K562 (cell line): ENCODE data around the gene PARD3. TPM values are rescaled to one million over a fixed set of nuclear protein-coding genes. Genes with fewer than 3 reads are reported as not detected.

Experiments
- ATAC-seq: fragments of 200-7000 bp; cut with Tn5 transposase; 3 replicates; pipeline ENCODE4 v1.9.1; 2020; ENCODE audit warnings: moderate library complexity
- BruUV-seq: library from RNA; stranded (reverse); fragments of 400-500 nt; replicated peaks from 2 replicates; lab custom pipeline; 2021; lab: Mats Ljungman, UMichigan
- CTCF ChIA-PET: fragments of 300-600 bp; formaldehyde crosslinking; extraction: SDS; loops from one replicate; lab custom pipeline; 2021; ENCODE audit warnings: low intra/inter-chr PET ratio; lab: Yijun Ruan, JAX
- POLR2A ChIA-PET: fragments of 300-600, 350-650 bp; sonication (Branson Sonifier 250); formaldehyde crosslinking; extraction: SDS; loops from one replicate; lab custom pipeline; 2021; ENCODE audit warnings: antibody characterized with exemption, inconsistent platforms; lab: Yijun Ruan, JAX
- DNase-seq, 4 experiments: peaks; one replicate each; pipeline versions ENCODE4 v3.0.0 to v3.0.0-alpha.2; 2011 to 2018; ENCODE audit warnings: low spot score in 3 of 4, mixed read lengths in 3 of 4; ENCODE audit errors: extremely low read depth in 1 of 4
- FAIRE-seq: peaks from 2 replicates; lab custom pipeline; 2011; peaks lifted over from hg19 to GRCh38; lab: Jason Lieb, UNC
- H2AFZ ChIP-seq: 2 replicates; pipeline ENCODE4 v1.6.0; 2011; ENCODE audit warnings: low read depth, low read length, control low read depth, inconsistent platforms
- H3K27ac ChIP-seq: fragments of 200-600 bp; 3 replicates; pipeline ENCODE4 v1.8.0; 2011; ENCODE audit warnings: low read depth, mild to moderate bottlenecking, control low read depth, inconsistent platforms, low read length, moderate library complexity, mixed read lengths; ENCODE audit errors: extremely low read depth
- H3K27me3 ChIP-seq, 2 experiments: fragments of 300-600 bp in 1 of 2; 2 replicates in 1 of 2; 3 replicates in 1 of 2; pipeline versions ENCODE4 v1.6.0 to v1.8.0; 2011; ENCODE audit warnings: inconsistent platforms in 2 of 2, low read length in 2 of 2, mild to moderate bottlenecking in 1 of 2, mixed read lengths in 1 of 2, moderate library complexity in 1 of 2; ENCODE audit not compliant: control insufficient read depth in 2 of 2, insufficient read depth in 2 of 2
- H3K36me3 ChIP-seq: fragments of 300-600 bp; 3 replicates; pipeline ENCODE4 v1.8.0; 2011; ENCODE audit warnings: mild to moderate bottlenecking, low read length, inconsistent platforms; ENCODE audit not compliant: control insufficient read depth, insufficient read depth
- H3K4me1 ChIP-seq, 2 experiments: fragments of 200-600 bp in 1 of 2; replicated peaks in 1 of 2; 2 replicates in 1 of 2; 3 replicates in 1 of 2; pipeline versions ENCODE4 v1.5.1 to v1.8.0; 2011; ENCODE audit warnings: inconsistent platforms in 2 of 2, low read length in 2 of 2, mild to moderate bottlenecking in 1 of 2, mixed read lengths in 1 of 2, moderate library complexity in 1 of 2; ENCODE audit not compliant: control insufficient read depth in 2 of 2, insufficient read depth in 2 of 2
- H3K4me2 ChIP-seq: 2 replicates; pipeline ENCODE4 v1.6.1; 2011; ENCODE audit warnings: low read length, control low read depth, inconsistent platforms, mixed read lengths; ENCODE audit not compliant: insufficient read depth
- H3K4me3 ChIP-seq: fragments of 200-600 bp; sonication (generic), shearing (Covaris generic); 2 replicates; pipeline ENCODE4 v1.5.1; 2016; ENCODE audit warnings: control low read depth, inconsistent platforms
- H3K79me2 ChIP-seq: fragments of 200-600 bp; 3 replicates; pipeline ENCODE4 v1.8.0; 2011; ENCODE audit warnings: low read length, inconsistent platforms; ENCODE audit not compliant: control insufficient read depth, insufficient read depth
- H3K9ac ChIP-seq, 2 experiments: 2 replicates each; pipeline versions ENCODE4 v1.6.0 to v1.6.1; 2011; ENCODE audit warnings: low read depth in 2 of 2, low read length in 2 of 2, control low read depth in 1 of 2, inconsistent platforms in 1 of 2, mild to moderate bottlenecking in 1 of 2, mixed read lengths in 1 of 2; ENCODE audit not compliant: insufficient read depth in 1 of 2
- H3K9me1 ChIP-seq: one replicate; pipeline ENCODE4 v1.6.0; 2011; ENCODE audit warnings: inconsistent platforms, mild to moderate bottlenecking, low read length, moderate library complexity; ENCODE audit not compliant: control insufficient read depth, insufficient read depth
- H3K9me3 ChIP-seq: replicated peaks from 2 replicates; pipeline ENCODE4 v1.5.1; 2011; ENCODE audit warnings: low read depth, low read length, inconsistent platforms; ENCODE audit not compliant: control insufficient read depth, insufficient read depth
- H4K20me1 ChIP-seq: replicated peaks from 2 replicates; pipeline ENCODE4 v1.6.1; 2011; ENCODE audit warnings: low read length, inconsistent platforms, mixed read lengths; ENCODE audit not compliant: control insufficient read depth, insufficient read depth
- ARID2 ChIP-seq: fragments of 450-650 bp; IDR thresholded peaks from 2 replicates; pipeline ENCODE4 v1.6.1; 2017; ENCODE audit warnings: antibody characterized with exemption, mild to moderate bottlenecking
- CCAR2 ChIP-seq: fragments of 200-400 bp; formaldehyde crosslinking; IDR thresholded peaks from 2 replicates; pipeline ENCODE4 v1.6.1; 2017; ENCODE audit warnings: mild to moderate bottlenecking, low read depth, low read length
- CHCHD3 ChIP-seq: fragments of 250-450 bp; sonication (Bioruptor Pico); IDR thresholded peaks from 2 replicates; pipeline ENCODE4 v2.1.2; 2022; ENCODE audit warnings: mild to moderate bottlenecking
- DMBX1 ChIP-seq: fragments of 250-450 bp; sonication (Bioruptor Pico); IDR thresholded peaks from 2 replicates; pipeline ENCODE4 v1.8.0; 2022; ENCODE audit warnings: inconsistent platforms, mild to moderate bottlenecking, moderate library complexity, borderline replicate concordance
- MBD2 ChIP-seq: sonication (generic); IDR thresholded peaks from 2 replicates; pipeline ENCODE4 v1.6.1; 2016; ENCODE audit warnings: low read depth, borderline replicate concordance
- SLC30A9 ChIP-seq: fragments of 250-450 bp; sonication (Bioruptor Pico); IDR thresholded peaks from 2 replicates; pipeline ENCODE4 v1.8.0; 2022; ENCODE audit warnings: mild to moderate bottlenecking, moderate library complexity
- SMAD4 ChIP-seq: fragments of 250-450 bp; sonication (Bioruptor Pico); conservative IDR thresholded peaks from 2 replicates; pipeline ENCODE4 v1.8.0; 2021; ENCODE audit warnings: inconsistent platforms, mild to moderate bottlenecking, moderate library complexity
- TBP ChIP-seq: optimal IDR thresholded peaks from 2 replicates; pipeline ENCODE3; 2011; ENCODE audit warnings: low read depth, low read length, improper control_type of control experiment
- TEAD2 ChIP-seq: fragments of 450-650 bp; IDR thresholded peaks from 2 replicates; pipeline ENCODE4 v1.6.1; 2016; ENCODE audit warnings: missing genetic modification characterization, control low read depth, missing compliant biosample characterization
- WHSC1 ChIP-seq: IDR thresholded peaks from one replicate; pipeline ENCODE4 v1.6.1; 2012; ENCODE audit warnings: low read length, control low read depth, inconsistent platforms
- ZNF316 ChIP-seq: fragments of 450-650 bp; IDR thresholded peaks from 2 replicates; pipeline ENCODE4 v1.6.1; 2016
- ZNF324 ChIP-seq: fragments of 250-450 bp; sonication (Bioruptor Pico); IDR thresholded peaks from 2 replicates; pipeline ENCODE4 v1.4.0; 2020; ENCODE audit warnings: mild to moderate bottlenecking
- ZNF354B ChIP-seq: fragments of 250-450 bp; sonication (Bioruptor Pico); IDR thresholded peaks from 2 replicates; pipeline ENCODE4 v1.4.0; 2020
- WGBS: fragments of 100-300 bp; shearing (Covaris generic); methylation state at CpG from one replicate; pipeline ENCODE4 v1.1.6; 2016; ENCODE audit warnings: low coverage, mixed read lengths; ENCODE audit not compliant: insufficient coverage; ENCODE audit errors: missing lambda C conversion rate; 5-methylcytosine and 5-hydroxymethylcytosine counted together
- in situ Hi-C: fragments of 300-500 bp; cut with MboI; formaldehyde crosslinking; loops from 4 replicates; pipeline ENCODE4 v1.15.0; 2018; ENCODE audit warnings: inconsistent platforms, mixed read lengths
- intact Hi-C: fragments of 100-400 bp; cut with micrococcal nuclease; formaldehyde crosslinking; loops from 2 replicates; pipeline ENCODE4 v1.14.2; 2022
- polyA plus RNA-seq, 8 experiments: library from polyadenylated mRNA; depleted of rRNA in 4 of 8; stranded (reverse) in 5 of 8; unstranded in 3 of 8; fragments of >200 nt; fragmentation: Nextera tagmentation in 2 of 8; fragmentation: Illumina TruSeq in 1 of 8; extraction: Ambion mirVana in 2 of 8; extraction: Trizol in 1 of 8; gene quantifications; 2 replicates each; pipeline versions ENCODE4 v1.2.1 to v1.2.3, GENCODE V29; 2011 to 2014; ENCODE audit warnings: inconsistent platforms in 1 of 8, missing spikeins in 1 of 8
- total RNA-seq, 7 experiments: library from RNA; depleted of rRNA in 6 of 7; stranded (reverse); fragments of >200 nt in 6 of 7; fragmentation: Illumina TruSeq in 2 of 7; extraction: Trizol in 2 of 7; gene quantifications; 2 replicates each; pipeline versions ENCODE4 v1.2.1 to v1.2.3, GENCODE V29; 2011 to 2021; ENCODE audit warnings: low replicate concordance in 1 of 7
- TF ChIP-seq, protein P1 (sequence below): sonication (generic); formaldehyde crosslinking; IDR thresholded peaks from 2 replicates; pipeline ENCODE4 v1.8.0; 2023; ENCODE audit warnings: mild to moderate bottlenecking, missing genetic modification reagents
- TF ChIP-seq, protein P2 (sequence below), 2 experiments: fragments of 450-650 bp; IDR thresholded peaks; 2 replicates each; pipeline ENCODE4 v1.6.1; 2016

The PARD3 gene
- total and polyA plus RNA-seq, 9 of the 15 experiments (the other 6 are each of a cell fraction or from before 2014, with no cell fraction given) = 2.7 to 11.7 (median 7.7) TPM

DNA sequence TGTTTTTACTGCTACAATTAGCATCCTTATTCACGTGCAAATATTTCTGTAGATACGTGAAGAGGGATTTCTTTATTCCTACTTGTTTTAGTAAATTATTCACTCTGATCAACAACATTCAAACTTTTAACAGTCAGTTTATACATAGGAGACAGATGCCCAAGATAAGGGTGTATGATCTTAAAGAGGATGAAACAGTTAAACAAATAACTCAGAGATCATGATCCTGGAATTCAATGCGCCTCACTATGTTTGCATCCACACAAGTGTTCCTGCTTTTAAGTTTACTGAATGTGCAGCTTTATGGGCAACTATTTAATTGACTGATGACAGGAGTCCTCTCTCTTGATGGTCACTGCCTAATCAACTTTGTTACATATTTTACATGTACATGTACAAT lies 394.8 kb downstream of the PARD3 start:
- intact Hi-C loops (no loop called here), in situ Hi-C loops (no loop called here)
- BruUV-seq = no TSS peak
- TF ChIP-seq DMBX1 (CRISPR knock-in tag) (no peak), ZNF324 (no peak), TEAD2 (tag) (no peak), MBD2 (no peak), SMAD4 (CRISPR knock-in tag) (no peak), CCAR2 (no peak), TBP (no peak), WHSC1 (no peak), SLC30A9 (CRISPR knock-in tag) (no peak), ARID2 (no peak), ZNF316 (no peak), CHCHD3 (CRISPR knock-in tag) (no peak), ZNF354B (CRISPR knock-in tag) (no peak)
- TF ChIP-seq, protein P1, sequence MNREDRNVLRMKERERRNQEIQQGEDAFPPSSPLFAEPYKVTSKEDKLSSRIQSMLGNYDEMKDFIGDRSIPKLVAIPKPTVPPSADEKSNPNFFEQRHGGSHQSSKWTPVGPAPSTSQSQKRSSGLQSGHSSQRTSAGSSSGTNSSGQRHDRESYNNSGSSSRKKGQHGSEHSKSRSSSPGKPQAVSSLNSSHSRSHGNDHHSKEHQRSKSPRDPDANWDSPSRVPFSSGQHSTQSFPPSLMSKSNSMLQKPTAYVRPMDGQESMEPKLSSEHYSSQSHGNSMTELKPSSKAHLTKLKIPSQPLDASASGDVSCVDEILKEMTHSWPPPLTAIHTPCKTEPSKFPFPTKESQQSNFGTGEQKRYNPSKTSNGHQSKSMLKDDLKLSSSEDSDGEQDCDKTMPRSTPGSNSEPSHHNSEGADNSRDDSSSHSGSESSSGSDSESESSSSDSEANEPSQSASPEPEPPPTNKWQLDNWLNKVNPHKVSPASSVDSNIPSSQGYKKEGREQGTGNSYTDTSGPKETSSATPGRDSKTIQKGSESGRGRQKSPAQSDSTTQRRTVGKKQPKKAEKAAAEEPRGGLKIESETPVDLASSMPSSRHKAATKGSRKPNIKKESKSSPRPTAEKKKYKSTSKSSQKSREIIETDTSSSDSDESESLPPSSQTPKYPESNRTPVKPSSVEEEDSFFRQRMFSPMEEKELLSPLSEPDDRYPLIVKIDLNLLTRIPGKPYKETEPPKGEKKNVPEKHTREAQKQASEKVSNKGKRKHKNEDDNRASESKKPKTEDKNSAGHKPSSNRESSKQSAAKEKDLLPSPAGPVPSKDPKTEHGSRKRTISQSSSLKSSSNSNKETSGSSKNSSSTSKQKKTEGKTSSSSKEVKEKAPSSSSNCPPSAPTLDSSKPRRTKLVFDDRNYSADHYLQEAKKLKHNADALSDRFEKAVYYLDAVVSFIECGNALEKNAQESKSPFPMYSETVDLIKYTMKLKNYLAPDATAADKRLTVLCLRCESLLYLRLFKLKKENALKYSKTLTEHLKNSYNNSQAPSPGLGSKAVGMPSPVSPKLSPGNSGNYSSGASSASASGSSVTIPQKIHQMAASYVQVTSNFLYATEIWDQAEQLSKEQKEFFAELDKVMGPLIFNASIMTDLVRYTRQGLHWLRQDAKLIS (CRISPR knock-in tag) = no peak
- TF ChIP-seq, protein P2, sequence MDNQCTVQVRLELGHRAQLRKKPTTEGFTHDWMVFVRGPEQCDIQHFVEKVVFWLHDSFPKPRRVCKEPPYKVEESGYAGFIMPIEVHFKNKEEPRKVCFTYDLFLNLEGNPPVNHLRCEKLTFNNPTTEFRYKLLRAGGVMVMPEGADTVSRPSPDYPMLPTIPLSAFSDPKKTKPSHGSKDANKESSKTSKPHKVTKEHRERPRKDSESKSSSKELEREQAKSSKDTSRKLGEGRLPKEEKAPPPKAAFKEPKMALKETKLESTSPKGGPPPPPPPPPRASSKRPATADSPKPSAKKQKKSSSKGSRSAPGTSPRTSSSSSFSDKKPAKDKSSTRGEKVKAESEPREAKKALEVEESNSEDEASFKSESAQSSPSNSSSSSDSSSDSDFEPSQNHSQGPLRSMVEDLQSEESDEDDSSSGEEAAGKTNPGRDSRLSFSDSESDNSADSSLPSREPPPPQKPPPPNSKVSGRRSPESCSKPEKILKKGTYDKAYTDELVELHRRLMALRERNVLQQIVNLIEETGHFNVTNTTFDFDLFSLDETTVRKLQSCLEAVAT (IDR thresholded peaks at IDR 0.05) = no peak

More for the DNA sequence above, 394.8 kb downstream of the PARD3 start:
- no peaks in the 10 kb centered on the region for H3K27me3 ChIP-seq
- H4K20me1 ChIP-seq = no peaks in the 10 kb centered on the region
- ChIA-PET CTCF (no interaction called here), POLR2A (no interaction called here)
- H3K9me1 ChIP-seq = no peaks in the 10 kb centered on the region
- H3K4me1 ChIP-seq = no peaks in the 10 kb centered on the region
- no peak overlapping the region for H3K4me2 ChIP-seq
- no peaks in the 10 kb centered on the region for H3K36me3 ChIP-seq
- H3K9ac ChIP-seq = no peak overlapping the region
- FAIRE-seq (no peak), ATAC-seq (no peak), DNase-seq (no peak)
- H3K9me3 ChIP-seq = no peaks in the 10 kb centered on the region
- no peaks in the 10 kb centered on the region for H3K79me2 ChIP-seq
- no peak overlapping the region for H3K27ac ChIP-seq
- WGBS = 10% methylated on average over 3 of the region's 3 CpGs
- H3K4me3 ChIP-seq = no peak overlapping the region
- no peak overlapping the region for H2AFZ ChIP-seq
